Globus pallidus (tissue), 1 donor: ENCODE measurements around the gene GRM3.
A peak's percentile ranks its signal among the peaks of the same experiment; 100 is the strongest.
"Not testable (repeated sequence)": the region's sequence is repeated elsewhere in the genome, so short reads cannot be mapped to it uniquely, and the experiment has no call there.

Experiments used
- DNase-seq: peaks from one replicate; pipeline ENCODE4 v3.0.0-alpha.2; 2015; ENCODE audit warnings: low spot score

Gene GRM3

DNA sequence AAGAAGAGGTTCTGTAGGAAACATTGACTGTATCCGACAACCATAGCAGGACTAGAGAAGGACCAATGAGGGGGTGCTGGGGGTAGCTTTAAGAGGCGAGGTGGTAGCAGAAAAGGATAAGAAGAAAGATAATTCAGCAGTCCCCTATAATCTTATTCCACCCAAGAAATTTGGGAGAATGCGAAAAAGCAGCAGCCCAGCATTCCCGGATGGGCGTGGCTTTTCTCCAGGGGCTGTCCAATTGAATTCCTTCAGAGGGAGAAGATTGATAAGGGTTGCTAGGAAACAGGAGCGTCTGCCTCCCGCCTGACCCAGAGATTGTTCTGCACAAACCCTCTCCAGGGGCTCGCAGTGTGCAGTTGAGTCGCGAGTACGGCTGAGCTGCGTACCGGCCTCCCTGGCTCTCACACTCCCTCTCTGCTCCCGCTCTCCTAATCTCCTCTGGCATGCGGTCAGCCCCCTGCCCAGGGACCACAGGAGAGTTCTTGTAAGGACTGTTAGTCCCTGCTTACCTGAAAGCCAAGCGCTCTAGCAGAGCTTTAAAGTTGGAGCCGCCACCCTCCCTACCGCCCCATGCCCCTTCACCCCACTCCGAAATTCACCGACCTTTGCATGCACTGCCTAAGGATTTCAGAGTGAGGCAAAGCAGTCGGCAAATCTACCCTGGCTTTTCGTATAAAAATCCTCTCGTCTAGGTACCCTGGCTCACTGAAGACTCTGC, at the start of gene GRM3:
GRM3 (plus strand) TSS at position 349 of the 721 bp plus-strand sequence. CDS start 121,237 bp downstream, outside the sequence.
- DNase-seq, result peak; percentile 91

DNA sequence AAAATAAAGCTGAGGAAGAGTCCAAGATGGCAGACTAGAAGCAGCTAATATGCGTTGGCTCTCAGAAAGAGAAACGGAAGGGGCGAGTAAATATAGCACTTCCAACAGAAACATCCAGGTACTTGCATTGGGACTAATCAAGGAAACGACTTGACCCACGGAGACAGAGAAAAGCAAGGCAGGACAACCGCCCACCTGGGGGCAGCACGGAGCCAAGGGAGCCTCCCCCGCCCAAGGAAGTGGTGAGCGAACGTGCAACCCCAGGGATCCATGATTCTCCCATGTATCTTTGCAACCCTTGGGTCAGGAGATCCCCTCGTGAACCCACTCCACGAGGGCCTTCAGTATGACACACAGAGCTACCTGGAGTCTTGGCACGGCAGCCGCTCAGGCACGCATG, 45.4 kb upstream of the GRM3 start:
- no peak for DNase-seq

- DNase-seq, result no peak
These were observed 45.0 kb upstream of the GRM3 start for GRCh38 chr7:86598721-86599120.

DNA sequence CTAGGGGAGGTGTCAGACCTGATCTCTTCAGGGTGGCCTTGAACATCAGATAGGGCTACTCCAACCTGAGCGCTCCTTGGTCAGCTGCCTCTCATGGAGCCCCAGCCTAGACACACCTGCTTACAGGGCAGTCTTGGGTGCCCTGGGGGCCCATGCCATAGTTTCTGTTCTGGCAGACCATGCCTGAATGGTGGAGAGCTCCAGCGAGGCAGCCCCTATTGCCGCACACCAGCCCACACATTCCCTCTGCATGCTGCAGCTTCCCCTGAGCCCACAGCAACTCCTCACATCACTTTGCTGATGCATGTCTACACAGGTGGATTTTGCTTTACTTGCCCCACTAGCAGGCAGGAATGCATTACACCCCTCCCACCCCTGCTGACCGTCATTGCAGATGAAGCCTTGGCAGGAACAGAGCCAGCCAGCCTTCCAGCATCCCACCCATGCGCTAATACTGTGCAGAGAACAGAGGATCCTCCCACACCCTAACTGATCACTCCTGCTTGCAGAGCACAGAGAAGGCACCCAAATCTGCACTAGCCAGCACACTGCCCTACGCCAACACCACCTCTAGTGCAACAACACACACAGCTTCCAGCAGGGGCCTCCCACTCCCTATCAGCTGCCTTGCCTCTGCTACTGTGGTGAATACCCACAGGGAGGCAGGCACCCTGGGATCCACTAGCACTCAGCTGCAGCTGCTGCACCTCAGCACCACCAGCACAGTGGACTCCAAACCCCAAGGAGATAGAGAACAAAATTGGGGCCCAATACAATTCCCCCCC, 43.0 kb upstream of the GRM3 start:
- DNase-seq, result peak; percentile 82

- DNase-seq, result not testable (repeated sequence)
These were observed 28.0 kb upstream of the GRM3 start for GRCh38 chr7:86615711-86616110.

- peak; percentile 76 for DNase-seq
These were observed 844 bp downstream of the GRM3 start for GRCh38 chr7:86644282-86645224.

- DNase-seq, result no peak
These were observed 1.5 kb downstream of the GRM3 start for GRCh38 chr7:86645225-86645608.

GRCh38 chr7:86645676-86646276, 2.1 kb downstream of the GRM3 start:
- peak; percentile 61 for DNase-seq

DNA sequence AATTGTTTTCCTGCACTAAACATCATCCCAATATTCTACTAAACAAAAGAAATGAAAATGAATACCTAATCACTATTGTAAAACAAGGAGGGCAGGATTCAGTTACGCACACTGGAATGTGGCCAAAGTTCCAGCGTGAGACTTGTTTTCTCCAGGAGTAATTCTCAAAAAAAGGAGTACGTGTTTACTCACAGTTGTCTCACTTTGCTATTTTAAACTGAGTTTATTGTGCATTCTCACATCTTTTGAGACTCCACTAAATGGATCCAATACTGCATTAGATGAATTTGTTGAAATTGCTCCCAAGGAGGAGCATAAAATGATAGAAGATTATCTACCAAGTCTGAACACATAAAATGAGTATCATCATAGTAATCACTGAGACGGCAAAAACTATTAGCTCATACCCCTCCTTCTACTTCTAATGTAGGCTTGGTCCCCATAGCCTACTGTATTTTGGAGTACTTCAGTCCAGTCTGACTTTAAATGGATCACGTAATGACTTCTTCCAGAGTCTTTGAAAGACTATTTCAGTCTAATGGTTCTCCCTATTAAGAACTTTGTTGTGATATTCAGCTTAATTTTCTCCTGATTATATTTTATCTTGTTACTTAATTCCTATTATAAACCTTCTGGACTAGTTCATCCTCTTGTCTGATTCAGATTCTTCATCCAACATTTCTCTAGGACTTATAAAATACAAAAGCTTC, 3.8 kb downstream of the GRM3 start:
- peak; percentile 69 for DNase-seq

DNA sequence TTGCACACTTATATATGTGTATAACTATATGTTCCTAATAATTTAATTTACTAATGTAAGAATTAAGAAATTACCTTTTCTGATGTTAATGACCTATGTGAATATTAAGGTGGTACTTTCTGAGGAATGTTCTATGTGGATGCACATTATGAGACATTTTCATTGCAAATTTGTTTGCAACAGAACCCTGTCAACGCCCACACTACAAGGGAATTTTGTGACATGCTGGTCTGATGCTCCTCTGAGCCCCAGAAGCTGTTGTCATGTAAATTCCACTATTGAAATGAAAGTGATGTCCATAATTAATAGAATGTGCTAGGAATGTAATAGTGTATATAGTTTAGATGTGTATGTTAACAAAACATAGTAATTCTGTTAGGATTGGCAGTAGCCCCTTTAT, 4.5 kb downstream of the GRM3 start:
- DNase-seq, result no peak

GRCh38 chr7:86653919-86654659, 10.4 kb downstream of the GRM3 start:
- peak; percentile 87 for DNase-seq

DNA sequence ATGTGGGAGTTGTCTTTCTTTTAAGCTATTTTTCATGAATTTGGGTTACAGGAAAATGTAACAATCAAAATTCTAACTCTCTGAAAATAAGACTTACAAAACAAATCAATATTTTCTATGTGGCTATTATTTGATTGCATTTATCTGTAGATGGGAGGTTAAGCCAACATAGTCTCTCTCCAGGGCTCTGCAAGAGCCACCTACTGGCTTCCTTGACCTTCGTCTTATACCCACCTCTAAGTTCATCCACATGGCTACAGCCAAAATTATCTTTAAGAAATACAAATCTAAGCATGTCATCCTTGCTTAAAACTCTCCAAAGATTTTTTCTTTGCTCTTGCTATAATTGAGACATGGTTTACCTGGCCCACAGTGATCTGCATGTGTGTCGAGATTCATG, 14.2 kb downstream of the GRM3 start:
- DNase-seq, result no peak

DNA sequence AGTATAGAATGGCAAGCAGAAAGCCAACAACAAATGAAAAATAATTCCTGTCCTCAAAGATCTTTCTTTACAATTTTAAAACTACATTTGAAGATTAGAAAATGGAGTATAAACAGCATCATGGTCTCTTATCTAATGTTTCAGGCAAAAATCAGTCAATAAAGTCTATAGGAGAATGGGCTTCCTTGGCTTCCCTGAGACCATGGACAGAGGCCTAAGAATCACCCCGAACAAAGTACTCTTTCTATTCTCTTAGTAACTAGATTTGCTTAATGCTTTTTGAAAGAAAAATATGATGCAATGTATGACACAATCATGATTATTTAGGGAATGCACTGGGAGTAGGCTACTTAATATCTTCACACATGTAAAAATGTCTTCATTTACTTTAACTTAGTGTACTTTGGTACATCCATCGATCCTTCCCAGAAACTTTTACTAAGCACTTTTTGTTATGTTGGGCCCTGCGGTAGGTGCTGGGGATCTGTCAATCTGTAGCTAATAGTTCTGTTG, 17.3 kb downstream of the GRM3 start:
- no peak for DNase-seq

GRCh38 chr7:86664486-86664885, 20.8 kb downstream of the GRM3 start:
- DNase-seq, result peak; percentile 96

- DNase-seq, result peak; percentile 58
These were observed 21.3 kb downstream of the GRM3 start for GRCh38 chr7:86664991-86665390.

DNA sequence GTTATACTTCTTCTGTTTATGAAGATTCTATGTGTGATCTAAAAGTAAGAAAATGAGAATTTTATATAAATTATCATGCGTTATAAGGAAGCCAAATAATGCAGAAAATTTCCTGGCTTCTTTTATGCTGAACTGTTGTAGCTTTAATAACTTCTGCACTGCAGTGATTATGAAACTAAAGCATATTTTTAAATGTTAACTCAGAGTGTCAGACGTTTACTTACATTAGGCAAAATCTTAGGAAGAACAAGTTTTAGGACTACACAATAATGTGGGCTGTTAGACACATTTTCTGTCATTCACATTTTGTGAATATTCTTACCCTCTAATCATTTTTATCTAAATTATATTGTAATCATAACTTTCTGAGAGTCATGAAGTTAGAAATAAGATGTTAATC, 22.0 kb downstream of the GRM3 start:
- no peak for DNase-seq

GRCh38 chr7:86667732-86668131, 24.0 kb downstream of the GRM3 start:
- no peak for DNase-seq

- no peak for DNase-seq
These were observed 24.6 kb downstream of the GRM3 start for GRCh38 chr7:86668315-86668714.

DNA sequence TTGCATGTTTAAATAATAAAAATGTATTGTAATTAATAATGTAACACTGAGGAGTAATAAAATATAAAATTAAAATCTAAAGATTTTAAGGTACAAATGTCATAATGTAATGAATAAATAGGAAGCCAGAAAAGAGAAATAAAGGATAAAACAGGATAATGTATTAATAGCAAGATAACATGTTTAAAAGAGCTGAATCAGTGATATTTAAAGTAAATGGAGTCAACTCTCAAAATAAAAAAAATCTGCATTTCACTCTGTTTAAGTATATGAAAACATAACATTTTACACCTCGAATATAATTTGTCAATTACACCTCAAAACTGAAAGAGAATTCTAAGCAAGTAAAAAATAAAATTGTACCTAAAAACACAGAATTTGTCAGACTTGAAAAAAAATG, 44.1 kb downstream of the GRM3 start:
- DNase-seq, result no peak

- DNase-seq, result no peak
These were observed 45.7 kb downstream of the GRM3 start for GRCh38 chr7:86689363-86689762.
